Thyroid gland (tissue), 4 donors: ENCODE results near the gene PAM.

Experiments used
- CTCF ChIP-seq, 6 experiments: fragments of 200-600 bp in 3 of 6; fragments of 450-650 bp in 3 of 6; sonication (generic) in 3 of 6; IDR thresholded peaks; one replicate each; pipeline ENCODE4 v1.5.1; 2016 to 2019; ENCODE audit warnings: antibody characterized with exemption in 6 of 6, mild to moderate bottlenecking in 2 of 6, inconsistent platforms in 1 of 6, moderate library complexity in 1 of 6
- POLR2A ChIP-seq, 2 donors: fragments of 450-650 bp; IDR thresholded peaks; one replicate each; pipeline ENCODE4 v1.6.1; 2017; ENCODE audit warnings: antibody characterized with exemption in 2 of 2, mild to moderate bottlenecking in 2 of 2, moderate library complexity in 1 of 2

- TF ChIP-seq POLR2A (IDR thresholded peaks at IDR 0.05) = no peak
- no peak for TF ChIP-seq CTCF (IDR thresholded peaks at IDR 0.05)
Measured at GRCh38 chr5:102853680-102854079, 98.6 kb downstream of the PAM start.
